Rectal smooth muscle tissue (tissue), 1 donor: ENCODE results near the gene TFEB.

ENCODE experiments used
- H3K27ac ChIP-seq: one replicate; pipeline ENCODE4 v1.7.0; 2013; ENCODE audit warnings: low read depth, low read length, inconsistent platforms
- H3K27me3 ChIP-seq: one replicate; pipeline ENCODE4 v1.7.0; 2013; ENCODE audit warnings: low read length; ENCODE audit not compliant: control insufficient read depth, insufficient read depth
- H3K36me3 ChIP-seq: one replicate; pipeline ENCODE4 v1.7.0; 2013; ENCODE audit warnings: low read length; ENCODE audit not compliant: control insufficient read depth, insufficient read depth
- H3K4me1 ChIP-seq: one replicate; pipeline ENCODE4 v1.7.0; 2013; ENCODE audit warnings: low read length; ENCODE audit not compliant: control insufficient read depth, insufficient read depth
- H3K4me3 ChIP-seq: one replicate; pipeline ENCODE4 v1.7.0; 2013; ENCODE audit warnings: low read length
- H3K9ac ChIP-seq: one replicate; pipeline ENCODE4 v1.7.0; 2013; ENCODE audit warnings: low read length

The TFEB gene

GRCh38 chr6:41757931-41758640, 22.7 kb upstream of the TFEB start:
- Histone ChIP-seq H3K27me3 (no peaks in the 10 kb centered on the region), H3K36me3 (no peaks in the 10 kb centered on the region), H3K27ac (no peak overlapping the region), H3K4me1 (no peaks in the 10 kb centered on the region), H3K9ac (no peak overlapping the region), H3K4me3 (no peak overlapping the region)

GRCh38 chr6:41757271-41757670, 21.9 kb upstream of the TFEB start:
- Histone ChIP-seq H3K27ac (no peak overlapping the region), H3K9ac (no peak overlapping the region), H3K27me3 (no peaks in the 10 kb centered on the region), H3K4me3 (no peak overlapping the region), H3K36me3 (no peaks in the 10 kb centered on the region), H3K4me1 (no peaks in the 10 kb centered on the region)

GRCh38 chr6:41756354-41756753, 20.9 kb upstream of the TFEB start:
- no peaks in the 10 kb centered on the region for H3K27me3 ChIP-seq
- no peak overlapping the region for H3K4me3 ChIP-seq
- no peaks in the 10 kb centered on the region for H3K36me3 ChIP-seq
- H3K27ac ChIP-seq, result no peak overlapping the region
- no peaks in the 10 kb centered on the region for H3K4me1 ChIP-seq
- no peak overlapping the region for H3K9ac ChIP-seq

GRCh38 chr6:41755895-41756294, 20.5 kb upstream of the TFEB start:
- H3K36me3 ChIP-seq, result no peaks in the 10 kb centered on the region
- no peak overlapping the region for H3K27ac ChIP-seq
- H3K27me3 ChIP-seq, result no peaks in the 10 kb centered on the region
- no peak overlapping the region for H3K4me3 ChIP-seq
- no peak overlapping the region for H3K9ac ChIP-seq
- H3K4me1 ChIP-seq, result no peaks in the 10 kb centered on the region

GRCh38 chr6:41750374-41750773, 15.0 kb upstream of the TFEB start:
- Histone ChIP-seq H3K27me3 (no peaks in the 10 kb centered on the region), H3K36me3 (no peaks in the 10 kb centered on the region), H3K9ac (no peak overlapping the region), H3K27ac (no peak overlapping the region), H3K4me1 (no peaks in the 10 kb centered on the region), H3K4me3 (no peak overlapping the region)

- Histone ChIP-seq H3K27ac (no peak overlapping the region), H3K9ac (no peak overlapping the region), H3K36me3 (no peaks in the 10 kb centered on the region), H3K27me3 (no peaks in the 10 kb centered on the region), H3K4me1 (no peaks in the 10 kb centered on the region), H3K4me3 (no peak overlapping the region)
These were observed 13.1 kb upstream of the TFEB start for GRCh38 chr6:41748542-41748941.

- no peak overlapping the region for H3K27ac ChIP-seq
- no peaks in the 10 kb centered on the region for H3K36me3 ChIP-seq
- H3K4me3 ChIP-seq, result no peak overlapping the region
- H3K27me3 ChIP-seq, result no peaks in the 10 kb centered on the region
- H3K9ac ChIP-seq, result no peak overlapping the region
- no peaks in the 10 kb centered on the region for H3K4me1 ChIP-seq
These were observed 12.7 kb upstream of the TFEB start for GRCh38 chr6:41748102-41748477.

- Histone ChIP-seq H3K36me3 (no peaks in the 10 kb centered on the region), H3K27me3 (no peaks in the 10 kb centered on the region), H3K4me1 (no peaks in the 10 kb centered on the region), H3K27ac (no peak within 1 kb of the TSS), H3K9ac (no peak within 1 kb of the TSS), H3K4me3 (no peak within 1 kb of the TSS)
These were observed 12.1 kb upstream of the TFEB start, which contains the start of gene PGC for GRCh38 chr6:41747256-41748101. Gene PGC (minus strand): TSS chr6:41747397. CDS start chr6:41747334, 63 bp downstream.

GRCh38 chr6:41746107-41746506, 10.7 kb upstream of the TFEB start:
- Histone ChIP-seq H3K27me3 (no peaks in the 10 kb centered on the region), H3K36me3 (no peaks in the 10 kb centered on the region), H3K4me3 (no peak overlapping the region), H3K4me1 (no peaks in the 10 kb centered on the region), H3K27ac (no peak overlapping the region), H3K9ac (no peak overlapping the region)

GRCh38 chr6:41744236-41744787, 8.9 kb upstream of the TFEB start:
- no peaks in the 10 kb centered on the region for H3K4me1 ChIP-seq
- no peaks in the 10 kb centered on the region for H3K36me3 ChIP-seq
- H3K4me3 ChIP-seq, result no peak overlapping the region
- no peaks in the 10 kb centered on the region for H3K27me3 ChIP-seq
- H3K9ac ChIP-seq, result no peak overlapping the region
- no peak overlapping the region for H3K27ac ChIP-seq

GRCh38 chr6:41743406-41744235, 8.2 kb upstream of the TFEB start:
- H3K27ac ChIP-seq, result no peak overlapping the region
- H3K4me3 ChIP-seq, result no peak overlapping the region
- H3K36me3 ChIP-seq, result no peaks in the 10 kb centered on the region
- H3K27me3 ChIP-seq, result no peaks in the 10 kb centered on the region
- no peaks in the 10 kb centered on the region for H3K4me1 ChIP-seq
- H3K9ac ChIP-seq, result no peak overlapping the region
